ENCODE results near the gene RAPGEF3. TPM values are rescaled to one million over a fixed set of nuclear protein-coding genes. Genes with fewer than 3 reads are reported as not detected.

RAPGEF3 gene
- total and polyA plus RNA-seq, 2 of the 13 experiments (the other 11 are each of a cell fraction or from before 2014, with no cell fraction given) = 0.07 TPM

- TF ChIP-seq, protein P1, sequence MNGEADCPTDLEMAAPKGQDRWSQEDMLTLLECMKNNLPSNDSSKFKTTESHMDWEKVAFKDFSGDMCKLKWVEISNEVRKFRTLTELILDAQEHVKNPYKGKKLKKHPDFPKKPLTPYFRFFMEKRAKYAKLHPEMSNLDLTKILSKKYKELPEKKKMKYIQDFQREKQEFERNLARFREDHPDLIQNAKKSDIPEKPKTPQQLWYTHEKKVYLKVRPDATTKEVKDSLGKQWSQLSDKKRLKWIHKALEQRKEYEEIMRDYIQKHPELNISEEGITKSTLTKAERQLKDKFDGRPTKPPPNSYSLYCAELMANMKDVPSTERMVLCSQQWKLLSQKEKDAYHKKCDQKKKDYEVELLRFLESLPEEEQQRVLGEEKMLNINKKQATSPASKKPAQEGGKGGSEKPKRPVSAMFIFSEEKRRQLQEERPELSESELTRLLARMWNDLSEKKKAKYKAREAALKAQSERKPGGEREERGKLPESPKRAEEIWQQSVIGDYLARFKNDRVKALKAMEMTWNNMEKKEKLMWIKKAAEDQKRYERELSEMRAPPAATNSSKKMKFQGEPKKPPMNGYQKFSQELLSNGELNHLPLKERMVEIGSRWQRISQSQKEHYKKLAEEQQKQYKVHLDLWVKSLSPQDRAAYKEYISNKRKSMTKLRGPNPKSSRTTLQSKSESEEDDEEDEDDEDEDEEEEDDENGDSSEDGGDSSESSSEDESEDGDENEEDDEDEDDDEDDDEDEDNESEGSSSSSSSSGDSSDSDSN (CRISPR knock-in tag; IDR thresholded peaks at IDR 0.05) = peak; percentile 85; the same call in 1 of the 2 replicates
- TF ChIP-seq NFATC3 (CRISPR knock-in tag; IDR thresholded peaks at IDR 0.05) (no peak), ZNF367 (CRISPR knock-in tag; IDR thresholded peaks at IDR 0.05; ENCODE audit: borderline replicate concordance) (no peak), XBP1 (CRISPR knock-in tag; IDR thresholded peaks at IDR 0.05) (no peak), CHCHD3 (CRISPR knock-in tag; IDR thresholded peaks at IDR 0.05) (no peak), MNT (IDR thresholded peaks at IDR 0.05) (no peak), TBP (CRISPR knock-in tag; IDR thresholded peaks at IDR 0.05) (no peak), SSRP1 (CRISPR knock-in tag; IDR thresholded peaks at IDR 0.05) (no peak), KLF9 (CRISPR knock-in tag; IDR thresholded peaks at IDR 0.05; ENCODE audit: low read depth) (no peak), ZSCAN29 (CRISPR knock-in tag; conservative IDR thresholded peaks at IDR 0.05) (no peak), AHR (CRISPR knock-in tag; IDR thresholded peaks at IDR 0.05) (no peak), ZNF564 (CRISPR knock-in tag; IDR thresholded peaks at IDR 0.05) (no peak), ARNTL (CRISPR knock-in tag; IDR thresholded peaks at IDR 0.05) (no peak), ZNF713 (CRISPR knock-in tag; IDR thresholded peaks at IDR 0.05) (no peak), ZBTB20 (CRISPR knock-in tag; IDR thresholded peaks at IDR 0.05; ENCODE audit: borderline replicate concordance, low read depth) (no peak), ZNF235 (CRISPR knock-in tag; IDR thresholded peaks at IDR 0.05; ENCODE audit: borderline replicate concordance) (no peak), ZFP36L2 (CRISPR knock-in tag; IDR thresholded peaks at IDR 0.05) (no peak), NFE2L2 (IDR thresholded peaks at IDR 0.05; ENCODE audit: low read length) (no peak), NR1H2 (CRISPR knock-in tag; IDR thresholded peaks at IDR 0.05; ENCODE audit: borderline replicate concordance, low read depth) (no peak), ZFX (CRISPR knock-in tag; IDR thresholded peaks at IDR 0.05; ENCODE audit: low read depth) (peak; percentile 82), MIXL1 (CRISPR knock-in tag; IDR thresholded peaks at IDR 0.05) (no peak), MYPOP (CRISPR knock-in tag; IDR thresholded peaks at IDR 0.05) (no peak), HIVEP1 (CRISPR knock-in tag; IDR thresholded peaks at IDR 0.05) (no peak), PAWR (CRISPR knock-in tag; IDR thresholded peaks at IDR 0.05; ENCODE audit: borderline replicate concordance) (no peak), ZGPAT (CRISPR knock-in tag; IDR thresholded peaks at IDR 0.05) (no peak), ZNF510 (CRISPR knock-in tag; IDR thresholded peaks at IDR 0.05; ENCODE audit: low read depth) (no peak)
Observed at GRCh38 chr12:47773062-47773857, 14.6 kb upstream of the RAPGEF3 start, which contains the start of gene SLC48A1 (continued).
